Endodermal cell (in vitro differentiated cells): ENCODE data around the gene CELF4. TPM values are rescaled to one million over a fixed set of nuclear protein-coding genes. Genes with fewer than 3 reads are reported as not detected.

Experiments used
- DNase-seq: peaks from one replicate; pipeline ENCODE4 v3.0.0-alpha.2; 2017
- H3K27ac ChIP-seq: 2 replicates; pipeline ENCODE4 v1.5.1; 2013; ENCODE audit warnings: mild to moderate bottlenecking, low read depth, low read length, moderate library complexity
- H3K27me3 ChIP-seq: 2 replicates; pipeline ENCODE4 v1.6.1; 2013; ENCODE audit warnings: mild to moderate bottlenecking, low read length, moderate library complexity; ENCODE audit not compliant: insufficient read depth, control insufficient read depth, poor library complexity, severe bottlenecking
- H3K36me3 ChIP-seq: 2 replicates; pipeline ENCODE4 v1.7.0; 2013; ENCODE audit warnings: mild to moderate bottlenecking, low read length, moderate library complexity; ENCODE audit not compliant: control insufficient read depth, insufficient read depth
- H3K4me1 ChIP-seq: one replicate; pipeline ENCODE4 v1.7.0; 2013; ENCODE audit warnings: low read length; ENCODE audit not compliant: control insufficient read depth, insufficient read depth
- H3K4me3 ChIP-seq: 2 replicates; pipeline ENCODE4 v1.5.1; 2013; ENCODE audit warnings: mild to moderate bottlenecking, low read length, moderate library complexity
- H3K9ac ChIP-seq: 2 replicates; pipeline ENCODE4 v1.6.1; 2013; ENCODE audit warnings: mild to moderate bottlenecking, low read length, moderate library complexity; ENCODE audit not compliant: poor library complexity, severe bottlenecking; ENCODE audit errors: extremely low read depth
- H3K9me3 ChIP-seq: 2 replicates; pipeline ENCODE4 v1.6.1; 2013; ENCODE audit warnings: mild to moderate bottlenecking, low read length, moderate library complexity; ENCODE audit not compliant: control insufficient read depth
- H3K27ac Mint-ChIP-seq: 2 replicates; pipeline ENCODE4 v1.8.0; 2020; ENCODE audit warnings: mixed read lengths
- H3K27me3 Mint-ChIP-seq: 2 replicates; pipeline ENCODE4 v1.8.0; 2021; ENCODE audit warnings: mild to moderate bottlenecking, mixed read lengths; ENCODE audit not compliant: insufficient read depth
- H3K36me3 Mint-ChIP-seq: 2 replicates; pipeline ENCODE4 v1.8.0; 2020; ENCODE audit warnings: low read depth, mixed read lengths
- H3K4me1 Mint-ChIP-seq: 2 replicates; pipeline ENCODE4 v1.8.0; 2020; ENCODE audit warnings: mixed read lengths
- H3K4me3 Mint-ChIP-seq: 2 replicates; pipeline ENCODE4 v1.8.0; 2020; ENCODE audit warnings: mild to moderate bottlenecking, moderate library complexity, mixed read lengths
- H3K9me3 Mint-ChIP-seq: 2 replicates; pipeline ENCODE4 v1.8.0; 2020; ENCODE audit warnings: mild to moderate bottlenecking, mixed read lengths
- CTCF ChIP-seq: fragments of 200-600 bp; sonication (generic); conservative IDR thresholded peaks from 2 replicates; pipeline ENCODE4 v1.5.0; 2021; ENCODE audit warnings: antibody characterized with exemption, mild to moderate bottlenecking
- WGBS, 2 experiments: methylation state at CpG; one replicate each; pipeline versions ENCODE4 v1.1.5 to v1.1.7; 2013; ENCODE audit warnings: missing lambda C conversion rate in 2 of 2, mixed read lengths in 1 of 2; ENCODE audit not compliant: insufficient coverage in 1 of 2, insufficient read length in 1 of 2; 5-methylcytosine and 5-hydroxymethylcytosine counted together
- total RNA-seq, 2 donors: library from RNA; stranded (reverse); fragmentation: NEBNext Ultra II Directional in 1 of 2; extraction: Animal tissue kit (Norgen Biotek cat#: 25700) in 1 of 2; gene quantifications; 2 replicates in 1 of 2; 3 replicates in 1 of 2; pipeline ENCODE4 v1.2.1, GENCODE V29; 2021

The CELF4 gene
- total RNA-seq, 2 donors from 2014 or later, result 5.7 to 6.7 TPM

GRCh38 chr18:37286801-37287200, 278.8 kb downstream of the CELF4 start:
- H3K9ac ChIP-seq, result no peak overlapping the region
- no peaks in the 10 kb centered on the region for H3K36me3 ChIP-seq
- DNase-seq, result no peak
- no peak overlapping the region for H3K27ac Mint-ChIP-seq
- H3K9me3 ChIP-seq, result no peaks in the 10 kb centered on the region
- H3K27me3 ChIP-seq, result no peaks in the 10 kb centered on the region
- no peak overlapping the region for H3K4me3 ChIP-seq
- H3K36me3 Mint-ChIP-seq, result no peaks in the 10 kb centered on the region
- H3K4me1 ChIP-seq, result no peaks in the 10 kb centered on the region
- no peak for TF ChIP-seq CTCF
- peaks cover 6% of the 10 kb centered on the region for H3K27me3 Mint-ChIP-seq
- peaks cover 2% of the 10 kb centered on the region for H3K4me1 Mint-ChIP-seq
- H3K27ac ChIP-seq, result no peak overlapping the region
- no peak overlapping the region for H3K4me3 Mint-ChIP-seq
- no peaks in the 10 kb centered on the region for H3K9me3 Mint-ChIP-seq
- WGBS, 2 experiments, result 92% methylated on average over 8 to 9 of the region's 9 CpGs

GRCh38 chr18:37285825-37286224, 279.8 kb downstream of the CELF4 start:
- no peak overlapping the region for H3K27ac Mint-ChIP-seq
- Histone ChIP-seq H3K9ac (no peak overlapping the region), H3K4me1 (no peaks in the 10 kb centered on the region), H3K27me3 (no peaks in the 10 kb centered on the region), H3K27ac (no peak overlapping the region), H3K9me3 (no peaks in the 10 kb centered on the region), H3K36me3 (no peaks in the 10 kb centered on the region), H3K4me3 (no peak overlapping the region)
- peaks cover 8% of the 10 kb centered on the region for H3K27me3 Mint-ChIP-seq
- no peak overlapping the region for H3K4me3 Mint-ChIP-seq
- no peaks in the 10 kb centered on the region for H3K9me3 Mint-ChIP-seq
- 93 to 98% methylated on average over 11 to 12 of the region's 12 CpGs for WGBS, 2 experiments
- no peak for TF ChIP-seq CTCF
- H3K36me3 Mint-ChIP-seq, result no peaks in the 10 kb centered on the region
- no peaks in the 10 kb centered on the region for H3K4me1 Mint-ChIP-seq
- no peak for DNase-seq

- Histone ChIP-seq H3K27ac (no peak overlapping the region), H3K4me3 (no peak overlapping the region), H3K4me1 (no peaks in the 10 kb centered on the region), H3K36me3 (no peaks in the 10 kb centered on the region), H3K9ac (no peak overlapping the region), H3K9me3 (no peaks in the 10 kb centered on the region), H3K27me3 (no peaks in the 10 kb centered on the region)
- no peak for TF ChIP-seq CTCF
- WGBS, 2 experiments, result 92 to 100% methylated on average over 1 to 7 of the region's 7 CpGs
- DNase-seq, result no peak
- H3K27ac Mint-ChIP-seq, result no peak overlapping the region
- peaks cover 11% of the 10 kb centered on the region for H3K27me3 Mint-ChIP-seq
- no peaks in the 10 kb centered on the region for H3K4me1 Mint-ChIP-seq
- H3K36me3 Mint-ChIP-seq, result no peaks in the 10 kb centered on the region
- H3K9me3 Mint-ChIP-seq, result no peaks in the 10 kb centered on the region
- no peak overlapping the region for H3K4me3 Mint-ChIP-seq
These were observed 281.3 kb downstream of the CELF4 start for GRCh38 chr18:37284260-37284659.
